GM23338 (cell line): Measurements from ENCODE around the gene SPRED2.

Experiments
- CTCF ChIP-seq, 2 experiments: fragments of 200-600 bp in 1 of 2; sonication (generic) in 1 of 2; conservative IDR thresholded peaks; 2 replicates each; pipeline versions ENCODE4 v1.5.1 to v1.6.1; 2016 to 2017; ENCODE audit warnings: antibody characterized with exemption in 2 of 2, low read depth in 2 of 2, mild to moderate bottlenecking in 2 of 2, moderate library complexity in 1 of 2
- ETS1 ChIP-seq: IDR thresholded peaks from 2 replicates; pipeline ENCODE4 v1.6.1; 2016; ENCODE audit warnings: antibody characterized with exemption
- POLR2AphosphoS5 ChIP-seq: IDR thresholded peaks from 2 replicates; pipeline ENCODE4 v1.6.1; 2016; ENCODE audit warnings: antibody characterized with exemption, low read depth

GRCh38 chr2:65395621-65396347 lies 36.6 kb downstream of the SPRED2 start:
- TF ChIP-seq CTCF (conservative IDR thresholded peaks at IDR 0.05; ENCODE audit: low read depth in 2 of 2) (no peak), POLR2AphosphoS5 (no peak), ETS1 (no peak)
